Activated T-cell treated with anti-CD3 and anti-CD28 coated beads for 48 hours (primary cell): ENCODE data around the gene NT5C2.
"Not testable (repeated sequence)": the region's sequence is repeated elsewhere in the genome, so short reads cannot be mapped to it uniquely, and the experiment has no call there.

Source experiments
- DNase-seq: peaks from one replicate; pipeline ENCODE4 v3.0.0-alpha.2; 2020; ENCODE audit warnings: low read depth

Gene NT5C2

GRCh38 chr10:103083266-103083976, 109.7 kb downstream of the NT5C2 start:
- DNase-seq = no peak

- no peak for DNase-seq
Observed at GRCh38 chr10:103082683-103083082, 110.4 kb downstream of the NT5C2 start.

GRCh38 chr10:103080891-103081581, 112.0 kb downstream of the NT5C2 start:
- no peak for DNase-seq

GRCh38 chr10:103079946-103080345, 113.1 kb downstream of the NT5C2 start:
- no peak for DNase-seq

DNA sequence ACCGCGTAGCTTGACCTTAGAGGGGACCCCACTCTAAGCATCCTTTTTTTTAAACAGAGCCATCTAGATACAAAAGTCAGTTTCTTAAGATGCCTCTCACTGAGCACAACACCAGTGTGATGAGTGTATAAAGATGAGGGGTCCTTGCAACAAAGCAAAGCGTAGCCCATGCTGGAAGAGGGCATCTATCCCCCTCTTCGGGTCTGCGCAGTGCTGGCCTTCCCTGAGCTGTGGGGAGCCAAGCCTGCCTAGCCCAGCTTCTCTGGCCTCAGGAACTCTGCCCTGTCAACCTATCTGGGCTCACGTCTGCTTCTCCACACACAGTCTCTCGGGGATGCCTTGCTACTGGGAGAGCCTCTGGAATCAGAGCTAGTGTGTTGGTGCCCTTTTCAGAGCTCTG, 114.0 kb downstream of the NT5C2 start:
- no peak for DNase-seq

GRCh38 chr10:103078676-103079075, 114.4 kb downstream of the NT5C2 start:
- DNase-seq = no peak

DNA sequence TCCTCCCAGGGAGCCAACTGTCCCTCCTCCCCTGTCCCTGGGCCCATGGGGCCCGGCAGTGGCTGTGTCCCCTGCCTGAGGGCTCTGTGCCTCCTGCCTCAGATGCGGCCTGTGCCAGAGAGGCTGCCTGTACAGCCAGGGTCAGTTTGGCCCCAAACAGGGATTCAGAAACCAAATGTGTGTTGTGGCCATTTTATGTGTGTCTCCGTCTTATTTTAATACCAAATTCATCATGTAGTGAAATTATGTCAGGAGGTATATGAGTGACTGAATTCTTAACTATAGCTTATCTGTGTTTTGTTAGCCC, 114.8 kb downstream of the NT5C2 start:
- no peak for DNase-seq

GRCh38 chr10:103077491-103078308, 115.4 kb downstream of the NT5C2 start:
- no peak for DNase-seq

GRCh38 chr10:103077020-103077419, 116.1 kb downstream of the NT5C2 start:
- DNase-seq = no peak

GRCh38 chr10:103072891-103073290, 120.2 kb downstream of the NT5C2 start:
- no peak for DNase-seq

DNA sequence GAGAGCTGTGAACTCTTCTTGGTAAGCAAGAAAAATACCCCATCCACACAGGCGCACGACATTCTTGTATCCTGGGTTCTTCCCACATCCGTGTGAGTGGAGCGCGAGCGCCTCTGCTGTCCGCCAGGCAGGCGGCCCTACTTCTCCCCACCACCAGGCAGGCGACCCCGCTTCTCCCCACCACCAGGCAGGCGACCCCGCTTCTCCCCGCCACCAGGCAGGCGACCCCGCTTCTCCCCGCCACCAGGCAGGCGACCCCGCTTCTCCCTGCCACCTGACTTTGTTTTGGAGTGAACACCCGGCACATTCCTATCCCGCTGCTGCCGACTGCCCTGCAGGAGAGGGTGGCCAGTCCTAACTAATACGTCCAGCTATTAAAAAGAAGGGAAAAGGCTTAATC, 120.8 kb downstream of the NT5C2 start:
- DNase-seq = no peak

DNA sequence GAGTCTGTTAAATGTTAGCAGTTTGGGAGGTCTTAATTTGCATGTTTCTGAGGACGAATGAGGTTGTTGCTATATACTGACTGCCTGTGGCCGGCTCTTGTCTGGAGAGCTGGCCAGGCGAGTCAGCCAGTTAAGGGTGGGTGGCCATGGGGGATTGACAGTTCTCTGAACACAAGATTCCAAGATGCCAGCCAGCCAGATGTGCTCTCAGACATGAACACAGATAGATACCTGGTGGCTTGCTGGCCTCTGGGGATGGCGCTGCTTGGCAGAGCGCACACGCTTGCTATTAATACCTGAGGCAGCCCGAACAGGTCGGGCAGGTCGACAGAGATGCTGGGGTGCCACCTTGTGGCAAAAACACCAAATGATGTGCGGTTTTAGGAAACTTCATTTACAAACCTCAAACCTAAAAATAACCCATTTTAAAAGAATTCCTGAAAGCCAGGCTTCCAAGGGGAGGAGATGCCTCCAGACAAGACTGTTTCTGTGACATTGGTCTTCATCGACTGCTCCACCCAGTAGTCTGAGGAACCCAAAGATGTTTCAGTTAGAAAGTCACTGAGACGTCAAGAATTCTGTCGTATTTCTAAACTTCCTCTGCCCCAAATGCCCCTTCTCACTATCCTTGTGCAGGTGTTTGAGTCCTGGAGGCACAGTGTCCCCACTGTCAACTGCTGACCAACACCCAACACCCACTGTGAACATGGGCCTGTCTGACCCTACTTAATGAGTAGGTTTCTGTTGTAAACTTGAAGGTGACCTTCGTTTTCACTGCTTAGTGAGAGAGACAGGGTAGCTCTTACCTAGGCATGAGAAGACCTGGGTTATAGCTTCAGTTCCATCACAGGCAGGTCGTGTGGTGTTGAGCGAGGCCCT, 123.4 kb downstream of the NT5C2 start:
- DNase-seq = peak; percentile 55

- DNase-seq = no peak
Observed at GRCh38 chr10:103067956-103068355, 125.1 kb downstream of the NT5C2 start.

- DNase-seq = no peak
Observed at GRCh38 chr10:103067484-103067883, 125.6 kb downstream of the NT5C2 start.

DNA sequence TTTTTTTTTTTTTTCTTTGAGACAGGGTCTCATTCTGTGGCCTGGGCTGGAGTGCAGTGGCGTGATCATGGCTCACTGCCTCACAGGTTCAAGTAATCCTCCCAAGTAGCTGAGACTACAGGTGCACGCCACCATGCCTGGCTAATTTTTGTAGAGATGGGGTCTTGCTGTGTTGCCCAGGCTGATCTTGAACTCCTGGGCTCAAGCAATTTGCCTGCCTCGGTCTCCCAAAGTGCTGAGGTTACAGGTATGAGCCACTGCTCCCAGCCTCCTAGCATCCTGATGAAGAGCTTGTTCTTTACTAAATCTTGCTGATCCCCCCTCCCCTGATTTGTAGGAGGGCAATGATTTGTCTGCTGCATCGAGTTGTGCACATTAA, 126.0 kb downstream of the NT5C2 start:
- DNase-seq = not testable (repeated sequence)

DNA sequence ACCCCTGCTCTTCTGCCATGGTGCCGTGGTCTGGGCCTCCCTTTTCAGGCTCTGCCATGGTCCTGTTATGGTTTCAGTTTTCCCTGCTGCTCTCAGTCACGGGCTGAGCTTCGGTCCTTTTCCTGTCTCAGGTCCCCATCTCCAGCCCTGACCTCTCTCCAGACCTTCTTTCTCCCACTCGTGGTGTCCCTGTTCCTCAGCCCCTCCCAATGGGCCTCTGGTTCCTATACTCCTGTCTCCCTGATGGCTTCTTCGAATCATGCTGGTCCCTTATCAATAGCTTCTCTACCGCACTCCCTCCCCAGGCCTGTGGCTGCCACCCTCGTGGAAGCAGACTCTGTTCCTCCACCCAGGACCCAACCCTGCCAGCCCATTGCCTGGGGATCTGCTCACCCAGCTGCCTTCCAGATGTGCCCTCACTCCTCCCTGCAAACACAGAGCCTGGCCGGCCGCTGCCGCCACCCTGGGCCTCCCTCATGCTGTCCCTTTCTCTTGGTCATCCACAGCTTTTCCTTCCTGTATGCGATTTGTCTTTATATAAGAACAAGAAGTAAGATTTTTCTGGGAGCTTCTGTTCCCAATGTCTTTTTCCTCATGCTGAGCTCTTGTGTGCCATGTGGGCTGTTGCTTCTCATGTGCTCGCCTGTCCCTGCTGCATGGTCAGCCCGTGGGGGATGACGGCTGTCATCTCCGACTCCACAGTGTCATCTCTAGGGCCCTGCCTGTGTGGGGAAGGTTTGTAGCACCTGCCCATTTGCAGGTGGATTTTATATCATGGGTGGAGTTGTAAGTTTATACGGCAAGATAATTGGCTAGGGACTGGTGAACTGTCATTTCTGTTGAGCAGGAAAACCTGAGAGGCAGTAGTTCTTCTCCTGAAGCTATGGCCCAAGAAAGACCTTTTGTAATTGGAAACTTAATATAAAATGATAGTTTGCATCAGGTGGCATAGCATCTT, 126.7 kb downstream of the NT5C2 start:
- DNase-seq = no peak

- no peak for DNase-seq
Observed at GRCh38 chr10:103064956-103065355, 128.1 kb downstream of the NT5C2 start.

DNA sequence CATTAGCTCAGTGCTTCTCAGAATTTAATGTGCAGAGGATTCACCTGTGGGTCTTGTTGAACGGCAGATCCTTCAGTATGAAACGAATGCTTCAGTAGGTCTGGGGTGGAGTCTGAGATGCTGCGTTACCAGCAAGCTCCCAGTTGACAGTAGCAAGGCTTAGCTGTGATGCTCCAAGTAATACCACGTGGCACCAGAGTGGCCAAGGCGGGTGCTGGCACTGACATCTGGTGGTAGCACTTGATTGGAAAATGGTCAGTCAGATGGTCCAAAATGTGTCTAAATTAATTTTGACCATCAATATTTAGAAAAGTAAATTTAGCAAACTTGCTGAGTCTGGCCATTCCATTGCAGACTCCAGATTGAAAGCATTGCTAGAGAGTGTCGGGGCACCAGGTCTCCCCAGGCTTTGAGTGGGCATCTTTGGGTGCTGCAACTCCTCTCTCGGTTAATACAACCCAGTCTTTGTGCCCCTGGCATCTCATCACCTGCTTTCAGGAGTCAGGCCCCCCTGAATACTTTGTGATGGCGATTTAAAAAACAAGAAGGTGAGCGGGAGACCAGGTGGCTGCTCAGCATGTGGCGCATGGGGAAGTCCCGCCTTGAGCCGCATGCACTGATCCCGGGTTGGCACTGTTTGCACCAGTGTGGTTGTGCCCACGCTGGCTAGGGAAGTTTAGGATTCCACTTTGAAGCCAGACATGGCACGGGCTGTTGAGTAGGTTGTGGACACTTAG, 130.1 kb downstream of the NT5C2 start:
- DNase-seq = no peak

DNA sequence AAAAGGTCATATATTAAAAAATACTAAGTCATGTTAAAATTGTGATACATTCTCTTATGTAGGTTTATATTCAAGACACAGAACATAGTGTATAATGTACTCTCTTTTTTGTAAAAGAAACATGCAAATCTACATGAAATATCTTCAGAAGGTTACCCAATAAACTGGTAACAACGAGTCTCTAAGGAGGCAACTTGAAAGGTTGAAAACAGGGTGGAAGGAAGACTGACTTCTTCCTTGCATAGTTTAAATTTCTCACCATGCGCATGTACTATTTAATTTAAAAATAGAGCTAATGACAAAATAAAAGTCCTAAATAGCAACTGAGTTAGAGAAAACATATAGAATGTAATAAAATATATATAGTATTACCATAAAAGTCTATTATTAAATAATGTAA, 132.5 kb downstream of the NT5C2 start:
- no peak for DNase-seq

GRCh38 chr10:103058034-103058433, 135.0 kb downstream of the NT5C2 start:
- DNase-seq = no peak
